BE2C (cell line): ENCODE data around the gene PP2D1.

Experiments used
- DNase-seq: peaks from one replicate; pipeline ENCODE4 v3.0.0-alpha.2; 2020
- H3K27me3 ChIP-seq: fragments of 250-450 bp; sonication (Bioruptor Pico); 2 replicates; pipeline ENCODE4 v1.5.1; 2020; ENCODE audit warnings: mild to moderate bottlenecking
- H3K36me3 ChIP-seq: fragments of 250-450 bp; sonication (Bioruptor Pico); 2 replicates; pipeline ENCODE4 v1.5.1; 2020; ENCODE audit warnings: mild to moderate bottlenecking
- H3K4me1 ChIP-seq: fragments of 250-450 bp; sonication (Bioruptor Pico); 2 replicates; pipeline ENCODE4 v1.5.1; 2020
- H3K4me3 ChIP-seq: 2 replicates; pipeline ENCODE4 v1.5.1; 2011; ENCODE audit warnings: low read depth, low read length
- H3K9me3 ChIP-seq: fragments of 250-450 bp; sonication (Bioruptor Pico); 2 replicates; pipeline ENCODE4 v1.5.1; 2020
- CTCF ChIP-seq: IDR thresholded peaks from 2 replicates; pipeline ENCODE4 v1.5.1; 2012; ENCODE audit warnings: mild to moderate bottlenecking, low read depth, low read length

Gene PP2D1

GRCh38 chr3:19945534-19945933 lies 66.5 kb downstream of the PP2D1 start:
- no peak for DNase-seq
- Histone ChIP-seq H3K36me3 (no peaks in the 10 kb centered on the region), H3K27me3 (no peaks in the 10 kb centered on the region), H3K4me1 (no peaks in the 10 kb centered on the region), H3K4me3 (no peak overlapping the region), H3K9me3 (no peaks in the 10 kb centered on the region)
- TF ChIP-seq CTCF = no peak

- H3K4me3 ChIP-seq = no peak overlapping the region
- H3K36me3 ChIP-seq = no peaks in the 10 kb centered on the region
- H3K27me3 ChIP-seq = no peaks in the 10 kb centered on the region
- no peaks in the 10 kb centered on the region for H3K9me3 ChIP-seq
- DNase-seq = no peak
- no peaks in the 10 kb centered on the region for H3K4me1 ChIP-seq
- TF ChIP-seq CTCF = no peak
Observed at GRCh38 chr3:19940643-19941042, 71.4 kb downstream of the PP2D1 start.

- no peaks in the 10 kb centered on the region for H3K36me3 ChIP-seq
Observed at GRCh38 chr3:19938295-19938627, 73.8 kb downstream of the PP2D1 start.

GRCh38 chr3:19937459-19938294 lies 74.4 kb downstream of the PP2D1 start:
- no peak for DNase-seq
- TF ChIP-seq CTCF = no peak
- H3K9me3 ChIP-seq = no peaks in the 10 kb centered on the region
- no peaks in the 10 kb centered on the region for H3K27me3 ChIP-seq
- H3K4me1 ChIP-seq = no peaks in the 10 kb centered on the region
- H3K36me3 ChIP-seq = no peaks in the 10 kb centered on the region
- H3K4me3 ChIP-seq = no peak overlapping the region

More at GRCh38 chr3:19938295-19938627, 73.8 kb downstream of the PP2D1 start:
- H3K27me3 ChIP-seq = no peaks in the 10 kb centered on the region
- H3K4me3 ChIP-seq = no peak overlapping the region
- no peak for TF ChIP-seq CTCF
- H3K4me1 ChIP-seq = no peaks in the 10 kb centered on the region
- no peak for DNase-seq
- H3K9me3 ChIP-seq = no peaks in the 10 kb centered on the region
